ENCODE data around the gene ATP6V1G2. TPM values are rescaled to one million over a fixed set of nuclear protein-coding genes. Genes with fewer than 3 reads are reported as not detected.

Gene ATP6V1G2
- total RNA-seq, 4 donors from 2014 or later, result 0.64 to 1.6 (median 1.4) TPM; not detected in 1

GRCh38 chr6:31581434-31582229, 35.2 kb upstream of the ATP6V1G2 start:
- Histone ChIP-seq H3K36me3 (no peaks in the 10 kb centered on the region), H3K9me3 (no peaks in the 10 kb centered on the region), H3K27me3 (no peaks in the 10 kb centered on the region), H3K4me3 (peak overlapping the region; percentile 62), H3K27ac (peak overlapping the region; percentile 39), H3K4me1 (peaks cover 10% of the 10 kb centered on the region)
- 20% methylated on average over 16 of the region's 21 CpGs for WGBS
- no peak for TF ChIP-seq POLR2A (IDR thresholded peaks at IDR 0.05)
- TF ChIP-seq CTCF (IDR thresholded peaks at IDR 0.05), result no peak
- no peak for TF ChIP-seq POLR2AphosphoS5 (IDR thresholded peaks at IDR 0.05)
- TF ChIP-seq EP300 (IDR thresholded peaks at IDR 0.05), result no peak
- no peak for DNase-seq (ENCODE audit: low spot score in 2 of 2)

GRCh38 chr6:31580807-31581433, 34.5 kb upstream of the ATP6V1G2 start:
- peaks cover 10% of the 10 kb centered on the region for H3K4me1 ChIP-seq
- peak overlapping the region; percentile 62 for H3K4me3 ChIP-seq
- no peaks in the 10 kb centered on the region for H3K9me3 ChIP-seq
- no peaks in the 10 kb centered on the region for H3K36me3 ChIP-seq
- 1% methylated on average over 45 of the region's 62 CpGs for WGBS
- DNase-seq (ENCODE audit: low spot score in 2 of 2), result peak; percentile 89 to 91
- H3K27ac ChIP-seq, result peak overlapping the region; percentile 39
- no peaks in the 10 kb centered on the region for H3K27me3 ChIP-seq
- TF ChIP-seq POLR2AphosphoS5 (IDR thresholded peaks at IDR 0.05), result no peak
- TF ChIP-seq CTCF (IDR thresholded peaks at IDR 0.05), result peak; percentile 81 to 96

- DNase-seq (ENCODE audit: low spot score in 2 of 2), result no peak
- Histone ChIP-seq H3K27me3 (no peaks in the 10 kb centered on the region), H3K4me1 (peaks cover 12% of the 10 kb centered on the region), H3K9me3 (no peaks in the 10 kb centered on the region), H3K27ac (no peak overlapping the region), H3K36me3 (no peaks in the 10 kb centered on the region), H3K4me3 (peak overlapping the region; percentile 62)
- WGBS, result 34% methylated on average over 11 of the region's 11 CpGs
- TF ChIP-seq CTCF (IDR thresholded peaks at IDR 0.05), result no peak
- TF ChIP-seq EP300 (IDR thresholded peaks at IDR 0.05), result no peak
Observed at GRCh38 chr6:31580438-31580740, 34.0 kb upstream of the ATP6V1G2 start.

GRCh38 chr6:31579546-31580437, 33.4 kb upstream of the ATP6V1G2 start:
- no peak for DNase-seq (ENCODE audit: low spot score in 2 of 2)
- WGBS, result 90% methylated on average over 8 of the region's 8 CpGs
- no peaks in the 10 kb centered on the region for H3K36me3 ChIP-seq
- H3K27ac ChIP-seq, result no peak overlapping the region
- TF ChIP-seq POLR2A (IDR thresholded peaks at IDR 0.05) (no peak), CTCF (IDR thresholded peaks at IDR 0.05) (no peak), EP300 (IDR thresholded peaks at IDR 0.05) (no peak), POLR2AphosphoS5 (IDR thresholded peaks at IDR 0.05) (no peak)
- H3K9me3 ChIP-seq, result no peaks in the 10 kb centered on the region
- H3K27me3 ChIP-seq, result no peaks in the 10 kb centered on the region
- no peak overlapping the region for H3K4me3 ChIP-seq
- peaks cover 17% of the 10 kb centered on the region for H3K4me1 ChIP-seq

DNA sequence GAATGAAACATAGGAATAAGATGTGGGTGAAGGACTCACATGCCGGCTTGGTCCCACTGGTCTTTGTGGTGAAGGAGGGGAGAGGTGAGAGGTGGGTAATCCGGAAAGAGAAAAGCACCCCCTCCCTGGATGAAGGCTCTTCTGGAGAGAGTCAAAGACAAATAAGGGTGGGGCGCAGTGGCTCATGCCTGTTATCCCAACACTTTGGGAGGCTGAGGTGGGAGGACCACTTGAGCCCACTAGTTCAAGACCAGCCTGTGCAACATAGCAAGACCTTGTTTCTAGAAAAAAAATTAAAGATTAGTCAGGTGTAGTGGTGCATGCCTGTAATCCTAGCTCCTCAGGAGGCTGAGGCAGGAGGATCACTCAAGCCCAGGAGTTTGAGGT, 32.7 kb upstream of the ATP6V1G2 start:
- no peak overlapping the region for H3K4me3 ChIP-seq
- H3K27ac ChIP-seq, result no peak overlapping the region
- no peaks in the 10 kb centered on the region for H3K27me3 ChIP-seq
- 93% methylated on average over 3 of the region's 3 CpGs for whole genome bisulfite sequencing
- H3K36me3 ChIP-seq, result no peaks in the 10 kb centered on the region
- H3K4me1 ChIP-seq, result peaks cover 17% of the 10 kb centered on the region
- TF ChIP-seq POLR2A (IDR thresholded peaks at IDR 0.05) (no peak), CTCF (IDR thresholded peaks at IDR 0.05) (no peak), EP300 (IDR thresholded peaks at IDR 0.05) (no peak), POLR2AphosphoS5 (IDR thresholded peaks at IDR 0.05) (no peak)
- H3K9me3 ChIP-seq, result no peaks in the 10 kb centered on the region
- DNase-seq (ENCODE audit: low spot score in 2 of 2), result no peak

Measured in suprapubic skin (tissue), 4 donors.